ENCODE measurements around the gene CPED1.

CPED1 gene

DNA sequence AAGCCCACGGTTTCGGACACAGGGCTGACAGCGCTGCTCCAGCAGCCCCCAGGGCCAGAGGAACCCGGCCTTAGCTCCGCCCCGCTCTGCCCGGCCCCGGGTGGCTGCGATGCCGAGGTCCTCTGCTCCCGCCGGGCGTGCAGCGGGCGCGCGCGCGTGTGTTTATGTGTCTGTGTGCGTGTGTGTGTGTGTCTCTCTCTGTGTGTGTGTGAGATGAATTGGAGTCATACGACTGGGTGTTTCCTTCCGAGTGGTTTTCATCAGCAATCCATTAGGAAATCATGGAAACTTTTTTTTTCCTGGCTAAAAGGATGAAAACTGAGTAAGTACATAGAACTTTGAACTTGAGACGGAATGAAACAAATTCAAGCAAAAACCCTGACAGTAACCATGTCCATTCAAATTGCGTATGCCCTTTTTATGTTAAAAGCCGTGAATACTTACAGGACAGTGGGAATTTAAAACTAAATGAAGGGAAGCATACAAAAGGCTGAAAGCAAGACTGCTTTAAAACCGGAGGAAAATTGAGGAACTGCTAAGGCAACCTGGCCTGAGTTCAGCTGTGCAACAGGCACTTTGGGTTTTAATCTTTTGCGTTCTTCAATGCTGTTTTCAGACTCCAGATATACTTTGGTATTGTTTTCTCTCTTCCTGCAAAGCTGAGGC, at the start of gene CPED1:
CPED1 (plus strand) TSS at position 121 of the 666 bp plus-strand sequence. CDS start 911 bp downstream, outside the sequence.
- DNase-seq (ENCODE audit: low spot score): peak; percentile 53

DNA sequence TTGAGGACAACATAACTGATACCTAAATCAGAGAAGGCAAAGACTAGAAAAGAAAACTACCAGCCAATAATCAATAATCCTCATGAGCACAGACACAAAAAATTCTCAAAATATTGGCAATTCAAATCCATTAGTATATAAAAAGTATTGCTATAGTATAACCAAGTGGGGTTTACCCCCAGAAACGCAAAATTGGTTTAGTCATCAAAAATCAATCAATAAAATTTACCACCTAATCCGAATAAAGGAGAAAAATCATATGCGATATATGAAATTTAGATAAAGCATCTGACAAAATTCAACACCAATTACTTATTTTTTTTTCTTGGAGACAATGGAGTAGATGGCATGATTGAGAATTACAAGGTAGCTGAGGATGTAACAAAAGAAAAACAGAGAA, 49.2 kb upstream of the CPED1 start:
- DNase-seq (ENCODE audit: low spot score): no peak

DNA sequence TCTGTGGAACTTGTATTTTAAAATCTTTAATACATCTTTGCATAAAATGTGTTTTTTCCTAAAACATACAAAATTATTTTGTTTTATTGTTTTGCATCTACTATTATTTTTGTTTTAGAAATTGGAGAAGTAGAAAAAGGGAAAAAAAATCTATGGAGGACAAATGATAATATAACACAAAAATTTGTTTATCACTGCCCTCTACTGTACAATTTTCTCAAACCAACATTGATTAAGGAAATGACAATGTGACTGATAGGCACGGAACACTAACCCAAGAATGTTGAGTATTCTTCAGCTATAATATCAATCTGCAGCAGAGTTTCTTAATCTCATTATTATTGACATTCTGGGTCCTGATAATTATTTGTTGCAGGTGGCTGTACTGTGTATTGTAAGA, 47.4 kb upstream of the CPED1 start:
- DNase-seq (ENCODE audit: low spot score): no peak

DNA sequence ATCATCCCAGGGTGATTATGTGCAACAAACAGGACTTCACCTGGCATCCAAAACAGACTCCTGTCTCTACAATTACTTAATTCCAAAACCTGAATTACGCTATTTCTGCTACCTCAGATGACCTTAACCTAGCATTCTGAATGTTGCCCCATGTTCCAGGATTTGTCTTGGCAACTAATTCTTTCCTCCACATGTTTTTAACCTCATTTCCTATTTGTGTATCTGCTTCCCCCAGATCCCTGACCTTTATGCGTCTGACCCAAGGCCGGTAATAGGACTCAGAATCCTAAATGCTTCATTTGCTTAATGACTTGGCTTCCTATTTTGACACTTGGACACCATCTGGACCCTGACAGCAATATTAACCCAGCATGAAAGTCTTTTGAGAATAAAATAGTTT, 46.7 kb upstream of the CPED1 start:
- no peak for DNase-seq (ENCODE audit: low spot score)

DNA sequence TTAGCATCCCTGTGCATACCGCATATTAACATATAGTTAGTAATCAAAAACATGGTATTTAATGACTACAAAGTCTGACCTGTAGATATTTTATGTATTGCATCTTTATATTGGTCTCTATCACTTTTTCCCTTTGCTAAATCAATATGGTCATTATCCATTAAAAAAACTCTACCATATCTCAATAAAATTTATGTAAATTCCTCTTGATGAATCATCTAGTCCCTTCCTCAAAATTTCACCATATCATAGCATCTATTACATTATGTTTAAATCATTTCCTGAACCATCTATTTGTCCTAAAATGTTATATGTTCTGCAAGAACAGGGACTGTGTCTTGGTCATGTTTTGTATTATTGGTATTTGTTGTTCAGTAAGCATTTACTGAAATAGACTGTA, 45.6 kb upstream of the CPED1 start:
- no peak for DNase-seq (ENCODE audit: low spot score)

DNA sequence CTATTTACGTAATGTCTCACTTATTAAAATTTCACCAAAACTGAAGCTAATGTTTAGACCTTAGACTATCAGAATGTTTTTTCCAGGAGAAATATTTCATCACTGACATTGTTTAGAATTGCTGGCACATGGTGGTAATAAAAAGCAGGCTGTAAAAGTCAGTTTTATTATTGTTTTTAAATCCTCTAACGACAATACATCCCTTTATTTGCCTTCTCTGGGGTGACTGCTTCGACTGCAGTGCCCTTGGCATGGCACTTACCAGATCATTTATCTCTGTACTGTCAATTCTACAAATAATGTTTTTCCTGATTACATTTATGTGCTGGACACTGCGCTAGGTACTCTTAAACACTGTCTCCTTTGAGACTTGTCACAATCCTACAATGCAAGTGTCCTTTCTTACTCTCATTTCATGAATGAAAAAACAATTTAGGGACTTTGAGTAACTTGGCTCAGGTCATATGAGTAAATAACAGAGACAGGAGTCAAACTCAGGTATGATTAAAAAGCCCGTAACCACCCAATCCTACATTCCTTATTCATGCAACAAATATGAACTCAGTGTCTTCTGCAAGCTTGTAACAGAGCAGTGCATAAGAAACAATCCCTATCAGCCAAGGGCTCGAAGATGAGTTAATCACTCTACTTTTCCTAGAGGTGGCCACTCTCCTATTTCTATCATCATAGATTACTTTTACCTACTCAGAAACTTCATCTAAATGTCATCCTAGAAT, 43.5 kb upstream of the CPED1 start:
- DNase-seq (ENCODE audit: low spot score): no peak

DNA sequence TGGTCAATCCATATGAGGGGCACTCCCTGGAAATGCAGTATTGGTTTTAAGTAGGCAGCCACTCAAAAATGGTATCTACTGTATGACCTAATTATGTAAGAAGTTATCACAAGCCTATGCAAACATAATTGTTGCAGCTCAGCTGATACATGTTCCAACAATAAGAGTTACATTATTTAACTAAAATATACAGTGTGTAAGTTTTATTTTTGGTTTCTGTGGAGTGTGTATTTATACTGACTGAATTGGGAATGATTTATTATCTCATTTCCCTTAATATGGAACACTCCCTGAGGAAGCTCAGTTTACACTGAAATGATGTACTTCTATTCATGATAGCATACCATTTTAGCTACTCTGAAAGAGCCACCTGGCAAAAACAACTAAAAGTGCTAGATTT, 40.5 kb upstream of the CPED1 start:
- no peak for DNase-seq (ENCODE audit: low spot score)

DNA sequence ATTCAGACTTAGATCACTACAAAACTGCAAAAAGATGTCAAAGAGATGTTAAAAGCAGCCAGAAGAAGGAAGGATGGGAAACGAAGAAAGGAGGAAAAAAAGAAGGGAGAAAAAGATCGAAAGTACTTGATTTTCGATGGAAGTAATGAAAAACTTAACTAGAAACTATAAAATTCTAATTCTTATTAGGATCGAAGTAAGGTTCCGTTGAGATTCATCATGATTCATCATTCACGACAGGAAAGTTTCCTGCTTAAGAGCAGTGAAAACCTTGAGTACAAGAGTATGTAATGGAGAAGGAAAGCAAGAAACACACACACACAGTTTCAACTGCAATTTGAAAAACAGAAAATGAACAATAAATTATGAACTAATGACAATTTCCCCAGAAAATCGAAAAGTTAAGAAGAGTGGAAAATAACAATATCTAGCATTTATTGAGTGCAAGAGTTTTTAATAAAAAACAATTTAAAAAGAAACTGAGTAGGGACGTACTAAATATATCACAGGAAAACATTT, 39.1 kb upstream of the CPED1 start:
- DNase-seq (ENCODE audit: low spot score): peak; percentile 22

DNA sequence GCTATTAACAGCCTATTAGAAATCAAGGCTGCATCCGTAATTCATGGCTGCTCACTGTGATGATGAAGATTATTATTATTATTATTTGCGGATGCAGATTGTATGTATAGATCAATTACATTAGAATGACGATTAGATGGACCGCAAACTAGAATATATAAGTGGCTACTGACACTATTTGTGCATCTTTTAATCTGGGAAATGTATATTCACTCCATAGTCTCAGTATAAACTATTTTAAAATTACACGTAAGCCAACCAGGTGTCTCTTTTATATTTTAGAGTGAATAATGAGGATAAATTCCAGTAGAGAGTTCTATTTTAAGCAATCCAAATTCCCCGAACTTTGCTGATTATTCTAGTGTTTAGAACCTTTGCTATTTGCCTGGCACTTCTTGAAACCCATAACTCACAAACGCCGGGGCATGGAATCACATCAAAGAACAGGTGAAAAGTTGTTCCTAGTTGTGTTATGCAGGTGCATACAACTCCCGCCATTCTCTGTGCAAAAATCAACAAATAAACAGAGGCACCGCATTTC, 38.4 kb upstream of the CPED1 start:
- DNase-seq (ENCODE audit: low spot score): no peak

DNA sequence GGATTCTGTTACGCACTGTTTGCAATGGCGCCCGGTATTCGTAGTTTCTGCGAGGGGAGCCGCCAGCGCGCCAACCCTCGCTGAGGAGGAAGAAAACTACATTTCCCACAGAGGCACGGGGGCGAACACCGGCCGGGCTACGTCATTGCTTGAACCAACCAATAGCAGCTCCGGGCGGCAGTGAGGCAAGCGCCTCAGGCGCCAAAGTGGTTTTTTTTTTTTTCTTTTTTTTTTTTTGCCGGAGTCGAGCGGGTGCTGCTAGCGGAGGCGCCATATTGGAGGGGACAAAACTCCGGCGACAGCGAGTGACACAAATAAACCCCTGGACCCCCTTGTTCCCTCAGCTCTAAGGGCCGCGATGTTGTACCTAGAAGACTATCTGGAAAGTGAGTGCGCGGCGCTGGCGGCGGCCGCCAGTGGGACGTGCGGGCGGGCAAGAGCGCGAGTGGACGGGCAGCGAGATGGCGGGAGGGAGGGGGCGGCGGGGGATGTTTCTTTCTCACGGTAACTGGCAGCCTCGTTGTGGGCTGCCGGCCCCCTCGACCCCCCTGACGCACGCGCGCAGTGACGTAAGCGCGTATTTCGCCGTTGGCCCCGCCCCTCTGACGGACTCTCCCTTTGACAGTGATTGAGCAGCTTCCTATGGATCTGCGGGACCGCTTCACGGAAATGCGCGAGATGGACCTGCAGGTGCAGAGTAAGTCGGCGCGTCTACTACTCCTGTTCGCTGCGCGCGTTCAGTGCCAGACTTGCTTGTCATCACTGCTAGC, 37.8 kb upstream of the CPED1 start, which contains the start of gene ING3:
ING3 (plus strand) TSS at position 239 of the 770 bp plus-strand sequence; CDS start at position 359, 120 bp downstream.
- DNase-seq (ENCODE audit: low spot score): peak; percentile 98

DNA sequence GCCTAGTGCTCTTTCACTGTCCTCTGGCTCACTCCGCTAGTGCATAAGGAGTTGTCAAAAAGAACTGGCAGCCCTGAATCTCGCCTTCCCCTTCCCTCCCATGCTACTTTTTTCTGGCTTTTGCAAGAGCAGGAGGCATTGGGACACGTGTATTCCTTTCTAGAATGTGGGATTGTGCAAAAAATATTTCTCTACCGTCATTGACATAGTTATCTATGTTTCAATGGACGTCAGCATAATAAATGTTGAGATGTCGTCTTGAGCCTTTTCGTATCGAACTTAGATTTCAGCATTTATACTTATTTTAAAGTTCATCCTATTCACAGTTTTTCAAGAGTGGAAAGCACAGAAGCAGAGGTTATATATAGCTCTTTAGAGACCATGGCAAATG, 37.2 kb upstream of the CPED1 start:
- DNase-seq (ENCODE audit: low spot score): no peak

DNA sequence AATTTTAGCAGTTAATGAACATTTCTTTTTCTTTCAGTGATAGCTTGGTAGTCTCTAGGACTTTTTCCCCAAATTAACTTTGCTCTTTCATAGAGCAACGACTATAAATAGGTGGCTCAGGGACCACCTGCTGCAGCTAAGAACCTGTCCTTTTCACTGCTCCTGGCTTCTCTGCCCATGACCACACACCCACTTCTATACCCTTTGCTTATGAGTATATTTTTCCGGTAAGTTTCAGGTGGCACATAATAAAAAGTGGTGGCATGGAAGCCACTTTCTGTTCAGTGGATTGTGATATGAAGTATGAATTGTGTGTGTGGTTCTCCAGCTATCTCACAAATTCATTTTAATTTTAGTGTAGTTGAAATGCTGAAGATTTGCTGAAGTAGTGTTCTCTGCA, 36.7 kb upstream of the CPED1 start:
- DNase-seq (ENCODE audit: low spot score): no peak

DNA sequence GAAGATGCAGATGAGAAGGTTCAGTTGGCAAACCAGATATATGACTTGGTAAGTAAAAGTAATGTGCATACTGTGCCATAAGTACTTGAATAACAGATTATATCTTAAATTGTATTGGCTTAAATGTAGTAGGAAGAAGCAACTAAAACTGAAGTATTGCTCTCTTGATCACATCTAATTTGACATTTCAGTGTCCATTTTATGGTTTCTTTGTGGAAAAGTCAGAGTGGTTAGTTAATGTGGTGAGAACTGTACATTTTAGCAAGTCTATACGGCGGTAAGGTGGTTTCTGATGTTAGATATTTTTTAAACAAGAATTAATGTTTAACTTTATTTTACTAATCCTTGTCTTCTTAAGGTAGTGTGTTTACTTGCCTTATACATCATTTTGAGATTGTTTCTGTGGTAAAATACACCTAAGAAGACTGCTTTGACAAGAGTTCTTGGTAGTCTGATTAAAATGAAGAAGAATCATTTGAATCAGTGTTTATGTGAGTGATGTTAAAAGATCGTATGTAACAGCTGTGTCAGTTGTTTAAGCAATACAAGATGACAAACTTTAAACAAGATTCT, 32.8 kb upstream of the CPED1 start:
- no peak for DNase-seq (ENCODE audit: low spot score)

DNA sequence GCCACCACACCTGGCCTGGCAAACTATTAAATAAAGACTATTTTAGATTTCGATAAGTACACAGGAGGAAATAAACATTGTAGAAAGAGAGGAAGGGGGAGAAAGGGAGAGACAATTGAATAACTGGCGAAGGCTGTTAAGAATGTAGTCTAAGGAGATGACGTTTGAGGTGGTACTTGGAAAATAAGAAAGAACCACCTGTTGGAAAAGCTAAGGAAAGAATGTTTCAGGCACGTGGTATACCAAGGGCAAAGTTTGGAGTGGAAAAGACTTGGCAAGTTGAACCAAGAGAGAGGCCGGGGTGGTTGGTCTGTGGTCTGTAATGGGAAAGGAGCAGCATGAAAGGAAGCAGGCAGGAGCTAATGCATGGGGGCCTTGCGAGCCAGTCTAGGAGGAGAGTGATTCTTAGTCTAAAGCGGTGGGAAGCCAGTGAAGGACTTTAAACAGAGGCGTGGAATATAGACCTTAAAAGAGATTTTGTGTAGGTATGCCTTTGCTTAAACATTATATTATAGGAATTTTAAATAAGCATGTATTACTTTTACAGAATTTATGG, 28.5 kb upstream of the CPED1 start:
- DNase-seq (ENCODE audit: low spot score): no peak

DNA sequence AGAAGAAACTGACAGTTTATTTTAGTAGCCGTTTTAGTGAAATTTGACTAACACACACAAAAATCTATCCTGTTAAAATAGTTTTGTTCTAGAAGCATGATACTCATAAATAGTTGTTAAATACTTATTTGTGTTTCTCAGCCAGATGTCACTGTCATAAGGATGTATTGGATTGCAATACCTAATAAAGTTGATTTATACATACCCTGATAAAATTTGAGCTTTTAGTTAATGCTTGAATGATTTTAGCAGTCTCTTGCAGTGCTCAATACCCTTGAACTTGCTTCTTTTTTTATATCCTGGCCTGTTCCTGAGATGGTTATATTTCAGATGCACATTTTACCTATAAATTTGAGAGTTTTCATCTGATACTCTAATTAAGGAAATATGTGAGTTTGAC, 27.8 kb upstream of the CPED1 start:
- no peak for DNase-seq (ENCODE audit: low spot score)

DNA sequence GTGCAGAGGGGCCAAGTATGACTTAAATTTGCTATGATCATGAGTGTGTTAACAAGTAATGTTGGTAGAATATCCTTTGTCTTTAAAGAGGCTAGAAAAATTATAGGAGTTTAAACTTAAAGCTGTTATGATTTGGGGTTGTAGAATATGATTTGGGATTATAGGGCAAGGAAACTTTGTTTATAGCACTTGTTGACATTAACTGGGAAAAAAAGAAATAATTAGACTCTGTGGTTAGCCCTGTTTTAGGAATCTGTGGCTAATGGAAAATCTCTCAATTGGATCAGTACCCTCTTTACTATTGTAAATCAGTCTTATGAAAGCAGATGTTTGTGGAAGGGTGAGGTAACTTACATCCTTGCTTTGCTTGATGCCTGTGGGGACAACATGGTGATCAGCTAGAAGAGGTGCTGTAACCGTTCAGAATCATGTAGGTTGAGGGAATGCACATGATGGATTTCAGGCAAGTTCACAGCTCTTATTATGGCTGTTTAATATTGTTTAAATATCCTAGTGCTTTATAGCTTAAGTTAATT, 26.8 kb upstream of the CPED1 start:
- DNase-seq (ENCODE audit: low spot score): no peak

DNA sequence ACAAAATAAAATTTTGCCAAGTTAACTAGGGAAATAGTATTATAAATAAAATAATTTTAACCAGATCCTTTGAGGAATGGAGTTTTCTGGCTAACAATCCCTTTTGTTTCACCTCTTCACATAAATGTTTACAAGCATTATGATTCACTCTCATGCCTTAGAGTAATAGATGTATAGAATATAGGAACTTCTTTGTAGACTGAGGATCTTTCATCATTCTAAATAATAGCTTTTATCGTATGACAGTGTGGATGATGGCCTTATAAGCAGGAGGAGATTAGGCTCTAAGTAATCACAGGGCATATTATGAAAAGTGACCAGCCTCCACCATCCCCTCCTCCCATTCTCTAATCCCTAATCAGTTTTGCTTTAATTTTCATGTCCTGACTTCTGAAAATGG, 24.4 kb upstream of the CPED1 start:
- no peak for DNase-seq (ENCODE audit: low spot score)

DNA sequence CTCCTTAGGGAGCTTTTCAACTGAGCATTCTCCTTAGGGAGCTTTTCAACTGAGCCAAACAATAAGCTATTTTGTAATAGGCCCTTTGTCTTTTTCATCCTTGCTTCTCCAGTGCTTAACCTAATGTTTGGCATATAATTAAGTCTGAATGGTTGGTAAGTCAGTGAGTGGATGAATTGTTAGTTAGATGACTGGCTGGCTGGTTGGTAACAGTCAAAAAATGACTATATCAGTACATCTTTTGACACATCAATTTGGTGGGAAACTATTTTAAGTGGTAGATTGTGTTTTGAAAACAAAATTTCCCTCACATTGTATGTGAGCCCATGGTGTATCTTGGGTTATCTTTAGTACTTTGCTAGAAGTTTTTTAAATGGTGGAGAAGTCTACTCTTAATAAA, 21.6 kb upstream of the CPED1 start:
- DNase-seq (ENCODE audit: low spot score): peak; percentile 50

DNA sequence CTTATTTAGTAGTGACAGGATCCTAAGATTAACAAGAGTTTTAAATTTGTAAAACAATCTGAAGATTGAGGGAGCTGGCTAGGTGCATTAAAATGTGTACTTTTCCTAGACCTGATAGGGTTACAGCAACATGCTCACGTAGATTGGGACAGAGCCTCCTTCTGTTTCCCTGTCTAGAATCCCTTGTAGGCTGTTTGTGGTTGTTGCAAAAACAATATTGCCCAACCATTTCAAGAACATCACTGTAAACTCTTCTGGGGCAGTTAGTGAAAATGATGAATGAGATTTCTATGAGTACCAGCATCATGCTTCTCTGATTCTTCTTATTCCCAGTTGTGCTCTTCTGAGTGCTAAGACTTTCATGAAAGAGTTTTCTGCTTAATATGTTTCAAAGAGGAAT, 14.7 kb upstream of the CPED1 start:
- no peak for DNase-seq (ENCODE audit: low spot score)

DNA sequence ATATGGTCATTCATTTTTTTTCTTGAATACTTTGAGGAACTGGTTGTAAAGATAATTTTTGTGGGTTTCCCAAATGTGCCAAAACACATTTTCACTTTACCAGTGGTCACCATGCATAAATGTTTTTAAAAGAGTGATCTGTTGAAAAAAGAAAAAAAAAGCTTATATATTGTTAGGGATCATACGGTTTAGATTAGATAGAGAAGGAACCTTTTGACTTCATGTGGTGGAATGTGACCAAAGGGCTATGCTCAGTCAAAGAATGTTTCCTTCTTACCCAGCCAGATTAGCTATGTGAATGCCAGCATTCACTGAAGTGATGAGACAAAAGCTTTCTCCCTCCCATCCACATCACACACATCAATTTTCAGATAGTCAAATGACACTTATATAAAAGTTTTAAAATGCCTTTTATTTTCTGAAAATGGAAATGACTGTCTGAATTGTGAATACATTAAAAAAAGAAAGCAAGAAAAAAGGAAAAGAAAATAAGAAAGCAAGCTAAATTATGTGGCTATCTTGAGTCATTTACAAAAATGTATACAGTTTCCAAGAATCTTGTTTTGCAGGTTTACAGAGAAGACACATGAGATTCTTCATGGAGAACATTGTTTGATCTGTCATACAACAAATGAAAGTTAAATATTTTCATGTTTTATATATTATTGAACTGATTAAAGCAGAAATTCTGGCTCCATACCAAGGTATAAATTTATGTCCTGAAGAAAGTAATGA, 8.6 kb upstream of the CPED1 start:
- DNase-seq (ENCODE audit: low spot score): peak; percentile 29

DNA sequence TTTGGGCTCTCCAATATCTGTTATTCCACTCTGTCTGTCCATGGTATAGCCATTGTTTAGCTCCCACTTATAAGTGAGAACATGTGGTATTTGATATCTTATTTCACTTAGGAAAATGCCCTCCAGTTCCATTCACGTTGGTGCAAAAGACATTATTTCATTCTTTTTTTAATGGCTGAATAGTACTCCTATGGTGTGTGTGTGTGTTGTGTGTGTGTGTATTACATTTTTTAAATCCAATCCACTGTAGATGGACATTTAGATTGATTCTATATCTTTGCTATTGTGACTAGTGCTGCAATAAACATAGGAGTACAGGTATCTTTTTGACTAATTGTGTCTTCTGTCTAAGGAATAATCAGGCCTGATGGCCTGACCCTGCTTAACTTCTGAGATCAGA, 7.4 kb upstream of the CPED1 start:
- DNase-seq (ENCODE audit: low spot score): no peak
